Transverse colon (tissue), 4 donors: ENCODE results near the gene PIK3C2G. TPM values are rescaled to one million over a fixed set of nuclear protein-coding genes. Genes with fewer than 3 reads are reported as not detected.

Source experiments
- DNase-seq: peaks from one replicate; pipeline ENCODE4 v3.0.0-alpha.2; 2019
- H3K27ac ChIP-seq, 4 donors: fragments of 200-600 bp; sonication (generic); 2 replicates each; pipeline ENCODE4 v1.5.1; 2016 to 2018; ENCODE audit warnings: inconsistent platforms in 4 of 4
- H3K27me3 ChIP-seq: fragments of 200-600 bp; sonication (generic); 2 replicates; pipeline ENCODE4 v1.5.1; 2017; ENCODE audit warnings: inconsistent platforms
- H3K36me3 ChIP-seq, 4 donors: fragments of 200-600 bp; sonication (generic); 2 replicates each; pipeline ENCODE4 v1.5.1; 2017 to 2019; ENCODE audit warnings: inconsistent platforms in 4 of 4
- H3K4me1 ChIP-seq, 4 donors: fragments of 200-600 bp; sonication (generic); 2 replicates each; pipeline ENCODE4 v1.5.1; 2017 to 2020; ENCODE audit warnings: inconsistent platforms in 4 of 4
- H3K4me3 ChIP-seq, 4 donors: fragments of 200-600 bp; sonication (generic); 1 replicate in 1 of 4; 2 replicates in 3 of 4; pipeline versions ENCODE4 v1.5.1 to v1.6.1; 2017 to 2019; ENCODE audit warnings: inconsistent platforms in 4 of 4
- H3K9me3 ChIP-seq, 2 donors: fragments of 200-600 bp; sonication (generic); 2 replicates each; pipeline ENCODE4 v1.5.1; 2017 to 2019; ENCODE audit warnings: inconsistent platforms in 2 of 2
- EP300 ChIP-seq: sonication (generic); formaldehyde crosslinking; IDR thresholded peaks from one replicate; pipeline ENCODE4 v1.6.1; 2017; ENCODE audit warnings: antibody characterized with exemption, low read depth
- POLR2A ChIP-seq: fragments of 450-650 bp; IDR thresholded peaks from one replicate; pipeline ENCODE4 v1.6.1; 2016; ENCODE audit warnings: antibody characterized with exemption, mild to moderate bottlenecking, moderate library complexity
- POLR2AphosphoS5 ChIP-seq, 3 donors: sonication (generic); formaldehyde crosslinking; IDR thresholded peaks; one replicate each; pipeline ENCODE4 v1.6.1; 2016; ENCODE audit warnings: antibody characterized with exemption in 3 of 3
- WGBS, 2 donors: methylation state at CpG; one replicate each; pipeline ENCODE4 v1.1.5; 2018; ENCODE audit warnings: low coverage in 1 of 2; 5-methylcytosine and 5-hydroxymethylcytosine counted together
- in situ Hi-C, 4 donors: fragments of 200-750 bp; cut with MboI; loops; one replicate each; pipeline versions ENCODE4 v1.15.0 to v1.15.1; 2017; ENCODE audit warnings: low sequenced_read_pairs in 3 of 4, low pct_ligation_motif_present in 1 of 4, low pct_unique_long_range_greater_than_20kb in 1 of 4
- intact Hi-C: fragments of 100-400 bp; cut with DNase I; formaldehyde crosslinking; loops from one replicate; pipeline ENCODE4 v1.15.1; 2023; ENCODE audit warnings: low total_unique reads
- total RNA-seq, 4 donors: library from RNA; depleted of rRNA; stranded (reverse); fragments of >200 nt; gene quantifications; one replicate each; pipeline ENCODE4 v1.1.0, GENCODE V29; 2016
- TF ChIP-seq, protein P1 (sequence below), 5 experiments: fragments of 200-600 bp in 3 of 5; fragments of 450-650 bp in 2 of 5; sonication (generic) in 3 of 5; IDR thresholded peaks; 1 replicate in 2 of 5; 2 replicates in 3 of 5; pipeline ENCODE4 v1.5.1; 2016 to 2017; ENCODE audit warnings: antibody characterized with exemption in 5 of 5, inconsistent platforms in 3 of 5, mild to moderate bottlenecking in 2 of 5, moderate library complexity in 1 of 5

The PIK3C2G gene
- total RNA-seq, 4 donors from 2014 or later = 0.32 to 2.7 (median 1.1) TPM

DNA sequence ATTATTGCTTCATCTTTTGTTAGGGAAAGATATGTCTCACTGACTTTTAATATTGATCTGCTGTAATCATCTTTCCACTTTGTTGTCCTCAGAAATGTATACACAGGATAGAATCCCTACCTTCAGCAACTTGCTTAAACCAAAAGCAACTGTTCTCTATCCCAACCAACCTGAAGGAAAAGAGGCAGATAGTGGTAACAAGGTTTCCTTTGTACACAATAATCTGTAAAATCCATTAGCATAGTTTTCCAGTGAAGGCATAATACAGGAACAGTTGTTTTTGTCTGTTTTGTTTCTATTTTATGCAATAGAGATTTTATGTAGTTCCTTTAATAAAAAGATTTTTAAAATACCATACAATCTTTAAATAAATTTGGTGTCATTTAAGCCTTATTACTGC, 170.5 kb downstream of the PIK3C2G start:
- DNase-seq = no peak
- no peak overlapping the region for H3K4me3 ChIP-seq
- intact Hi-C loops (no loop called here), in situ Hi-C loops (loop anchor here in 2 of 4 donors (25.0 kb wide), 1 partner anchor 756 kb away; no protein-coding TSS in a partner anchor)
- H3K27me3 ChIP-seq = no peaks in the 10 kb centered on the region
- no peaks in the 10 kb centered on the region for H3K4me1 ChIP-seq
- TF ChIP-seq POLR2A = no peak
- TF ChIP-seq, protein P1, sequence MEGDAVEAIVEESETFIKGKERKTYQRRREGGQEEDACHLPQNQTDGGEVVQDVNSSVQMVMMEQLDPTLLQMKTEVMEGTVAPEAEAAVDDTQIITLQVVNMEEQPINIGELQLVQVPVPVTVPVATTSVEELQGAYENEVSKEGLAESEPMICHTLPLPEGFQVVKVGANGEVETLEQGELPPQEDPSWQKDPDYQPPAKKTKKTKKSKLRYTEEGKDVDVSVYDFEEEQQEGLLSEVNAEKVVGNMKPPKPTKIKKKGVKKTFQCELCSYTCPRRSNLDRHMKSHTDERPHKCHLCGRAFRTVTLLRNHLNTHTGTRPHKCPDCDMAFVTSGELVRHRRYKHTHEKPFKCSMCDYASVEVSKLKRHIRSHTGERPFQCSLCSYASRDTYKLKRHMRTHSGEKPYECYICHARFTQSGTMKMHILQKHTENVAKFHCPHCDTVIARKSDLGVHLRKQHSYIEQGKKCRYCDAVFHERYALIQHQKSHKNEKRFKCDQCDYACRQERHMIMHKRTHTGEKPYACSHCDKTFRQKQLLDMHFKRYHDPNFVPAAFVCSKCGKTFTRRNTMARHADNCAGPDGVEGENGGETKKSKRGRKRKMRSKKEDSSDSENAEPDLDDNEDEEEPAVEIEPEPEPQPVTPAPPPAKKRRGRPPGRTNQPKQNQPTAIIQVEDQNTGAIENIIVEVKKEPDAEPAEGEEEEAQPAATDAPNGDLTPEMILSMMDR (IDR thresholded peaks at IDR 0.05) = no peak
- no peak for TF ChIP-seq POLR2AphosphoS5 (IDR thresholded peaks at IDR 0.05)
- TF ChIP-seq EP300 = no peak
- H3K36me3 ChIP-seq = no peaks in the 10 kb centered on the region
- no peak overlapping the region for H3K27ac ChIP-seq
- no peaks in the 10 kb centered on the region for H3K9me3 ChIP-seq

GRCh38 chr12:18432206-18432605, 170.9 kb downstream of the PIK3C2G start:
- Histone ChIP-seq H3K27me3 (no peaks in the 10 kb centered on the region), H3K27ac (no peak overlapping the region), H3K4me1 (no peaks in the 10 kb centered on the region), H3K9me3 (no peaks in the 10 kb centered on the region), H3K4me3 (no peak overlapping the region), H3K36me3 (no peaks in the 10 kb centered on the region)
- in situ Hi-C loops (loop anchor here in 2 of 4 donors (25.0 kb wide), 1 partner anchor 755 kb away; no protein-coding TSS in a partner anchor), intact Hi-C loops (no loop called here)
- TF ChIP-seq, protein P1 (IDR thresholded peaks at IDR 0.05) = no peak
- TF ChIP-seq POLR2A (no peak), EP300 (no peak)
- DNase-seq = no peak

DNA sequence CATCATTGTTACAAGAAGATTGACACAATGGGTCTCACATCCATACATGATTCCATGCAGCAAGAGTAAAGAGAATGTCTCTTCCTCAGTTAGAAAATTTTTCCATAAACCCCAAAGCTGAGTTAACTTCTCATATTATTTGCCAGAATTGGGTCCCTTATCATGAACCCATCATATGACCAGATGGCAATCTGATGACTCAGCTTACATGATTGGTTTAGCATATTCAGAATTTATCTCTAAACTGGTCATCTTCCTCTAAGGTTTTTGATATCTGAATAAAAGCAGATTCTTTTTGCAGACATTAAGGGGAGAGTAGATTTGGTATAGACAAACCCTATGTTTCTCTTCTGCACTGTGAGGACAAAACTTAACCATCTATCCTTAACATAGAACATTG, 174.9 kb downstream of the PIK3C2G start:
- H3K4me1 ChIP-seq = no peaks in the 10 kb centered on the region
- no peak overlapping the region for H3K4me3 ChIP-seq
- H3K27me3 ChIP-seq = no peaks in the 10 kb centered on the region
- TF ChIP-seq POLR2AphosphoS5 (IDR thresholded peaks at IDR 0.05) (no peak), POLR2A (no peak), EP300 (no peak)
- TF ChIP-seq, protein P1 (IDR thresholded peaks at IDR 0.05) = no peak
- intact Hi-C loops = no loop called here
- in situ Hi-C loops = loop anchor here in 2 of 4 donors (25.0 kb wide), 1 partner anchor 751 kb away; no protein-coding TSS in a partner anchor
- no peaks in the 10 kb centered on the region for H3K36me3 ChIP-seq
- no peak for DNase-seq
- no peak overlapping the region for H3K27ac ChIP-seq
- no peaks in the 10 kb centered on the region for H3K9me3 ChIP-seq

DNA sequence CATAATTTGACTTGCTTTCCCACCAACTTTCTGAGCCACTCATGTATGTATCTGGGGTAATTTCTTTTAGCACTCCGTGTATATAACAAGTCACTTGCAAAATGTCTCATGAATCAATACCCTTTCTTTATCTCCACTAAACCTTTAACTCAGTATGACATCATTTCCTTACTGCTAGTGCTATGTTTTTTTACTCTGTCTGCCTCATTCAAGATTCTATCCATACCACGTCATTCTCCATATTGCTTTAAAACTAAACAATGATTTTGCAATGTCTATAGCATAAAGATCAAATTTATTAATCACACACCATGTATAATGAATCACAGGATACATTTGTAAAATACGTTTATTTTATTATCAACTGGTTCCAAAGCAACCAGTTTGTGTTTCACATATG, 178.2 kb downstream of the PIK3C2G start:
- H3K36me3 ChIP-seq = no peaks in the 10 kb centered on the region
- TF ChIP-seq EP300 (no peak), POLR2AphosphoS5 (IDR thresholded peaks at IDR 0.05) (no peak), POLR2A (no peak)
- TF ChIP-seq, protein P1 (IDR thresholded peaks at IDR 0.05) = no peak
- in situ Hi-C loops (loop anchor here in 2 of 4 donors (25.0 kb wide), 1 partner anchor 748 kb away; no protein-coding TSS in a partner anchor), intact Hi-C loops (no loop called here)
- DNase-seq = no peak
- H3K27ac ChIP-seq = no peak overlapping the region
- WGBS, 2 donors = 62 to 68% methylated on average over 3 of the region's 3 CpGs
- no peaks in the 10 kb centered on the region for H3K4me1 ChIP-seq
- no peak overlapping the region for H3K4me3 ChIP-seq
- no peaks in the 10 kb centered on the region for H3K27me3 ChIP-seq
- H3K9me3 ChIP-seq = no peaks in the 10 kb centered on the region
